Small intestine (tissue), 7 donors: ENCODE data around the gene ASTN1. TPM values are rescaled to one million over a fixed set of nuclear protein-coding genes. Genes with fewer than 3 reads are reported as not detected.

Experiments
- DNase-seq, 2 donors: peaks; one replicate each; pipeline versions ENCODE4 v3.0.0 to v3.0.0-alpha.2; 2013
- FAIRE-seq: peaks from 2 replicates; lab custom pipeline; 2012; peaks lifted over from hg19 to GRCh38; lab: Jason Lieb, UNC
- H3K27ac ChIP-seq, 3 donors: one replicate each; pipeline ENCODE4 v1.5.1; 2013; ENCODE audit warnings: low read length in 2 of 3, mild to moderate bottlenecking in 2 of 3, control low read depth in 1 of 3, inconsistent platforms in 1 of 3, low read depth in 1 of 3, moderate library complexity in 1 of 3
- H3K27me3 ChIP-seq, 3 donors: one replicate each; pipeline ENCODE4 v1.6.1; 2013; ENCODE audit warnings: low read length in 3 of 3, inconsistent platforms in 1 of 3; ENCODE audit not compliant: control insufficient read depth in 3 of 3, insufficient read depth in 3 of 3
- H3K36me3 ChIP-seq, 3 donors: one replicate each; pipeline ENCODE4 v1.6.1; 2013; ENCODE audit warnings: low read length in 3 of 3, inconsistent platforms in 1 of 3, low read depth in 1 of 3, mild to moderate bottlenecking in 1 of 3, moderate library complexity in 1 of 3; ENCODE audit not compliant: control insufficient read depth in 3 of 3, insufficient read depth in 2 of 3
- H3K4me1 ChIP-seq, 3 donors: one replicate each; pipeline ENCODE4 v1.6.1; 2013; ENCODE audit warnings: low read length in 2 of 3, inconsistent platforms in 1 of 3, low read depth in 1 of 3, mild to moderate bottlenecking in 1 of 3, moderate library complexity in 1 of 3; ENCODE audit not compliant: control insufficient read depth in 3 of 3, insufficient read depth in 2 of 3
- H3K4me3 ChIP-seq, 3 donors: one replicate each; pipeline ENCODE4 v1.5.1; 2013; ENCODE audit warnings: low read length in 3 of 3, control low read depth in 1 of 3, inconsistent platforms in 1 of 3, low read depth in 1 of 3, mild to moderate bottlenecking in 1 of 3, moderate library complexity in 1 of 3
- H3K9me3 ChIP-seq, 2 donors: one replicate each; pipeline ENCODE4 v1.6.1; 2013; ENCODE audit warnings: low read depth in 1 of 2, low read length in 1 of 2; ENCODE audit not compliant: control insufficient read depth in 2 of 2, insufficient read depth in 1 of 2
- WGBS, 3 donors: extraction: QIAGEN DNeasy Blood & Tissue Kit; methylation state at CpG; one replicate each; pipeline ENCODE4 v1.1.7; 2013; 5-methylcytosine and 5-hydroxymethylcytosine counted together
- polyA plus RNA-seq, 4 donors: library from polyadenylated mRNA; stranded (reverse) in 3 of 4; unstranded in 1 of 4; fragments of 200-250 nt in 3 of 4; fragments of 120-200 nt in 1 of 4; gene quantifications; one replicate each; pipeline versions ENCODE4 v1.2.1 to v1.2.3, GENCODE V29; 2013
- donor health status: healthy with polysubstance abuse.
- donor health status: control.
- donor health status: control.
- donor health status: Bipolar disorder and iron deficiency.
- donor health status: healthy.

The ASTN1 gene
- polyA plus RNA-seq, 4 donors = 0.15 to 0.90 TPM; not detected in 2

DNA sequence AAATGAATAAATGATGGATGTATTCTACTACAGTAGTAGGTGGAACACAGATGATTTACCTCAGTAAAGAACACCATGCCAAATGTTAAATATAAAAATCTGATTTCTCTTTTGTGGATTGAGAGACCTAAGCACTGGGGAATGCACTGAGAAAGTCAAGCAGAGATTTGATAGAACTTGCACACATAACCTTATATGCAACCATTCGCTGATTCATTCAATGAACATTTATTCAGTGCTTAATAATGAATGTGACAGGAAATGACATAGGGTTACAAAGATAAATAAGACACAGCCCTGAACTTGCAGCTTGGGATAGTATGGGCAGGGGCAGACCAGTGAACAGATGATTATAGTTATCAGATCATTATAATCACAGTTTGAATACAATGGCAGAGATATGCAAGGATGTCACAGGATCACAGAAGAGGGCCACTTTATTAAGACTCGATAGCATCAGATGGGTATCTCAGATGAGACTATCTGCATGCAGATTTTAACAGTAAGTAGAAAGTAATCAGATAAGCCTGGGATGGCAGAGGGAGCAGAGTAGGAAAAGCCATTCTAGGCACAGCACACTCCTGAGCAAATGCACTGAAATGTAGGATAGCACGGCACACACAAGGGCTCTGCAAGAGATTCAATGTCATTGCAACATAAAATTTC is 169.4 kb downstream of the ASTN1 start:
- FAIRE-seq = no peak
- H3K27ac ChIP-seq = no peak overlapping the region
- no peak overlapping the region for H3K4me3 ChIP-seq
- DNase-seq = no peak
- no peaks in the 10 kb centered on the region for H3K36me3 ChIP-seq
- H3K27me3 ChIP-seq = no peaks in the 10 kb centered on the region
- H3K9me3 ChIP-seq = no peaks in the 10 kb centered on the region
- WGBS, 3 donors = 71 to 76% (median 75%) methylated on average over 3 of the region's 3 CpGs
- H3K4me1 ChIP-seq = no peaks in the 10 kb centered on the region

DNA sequence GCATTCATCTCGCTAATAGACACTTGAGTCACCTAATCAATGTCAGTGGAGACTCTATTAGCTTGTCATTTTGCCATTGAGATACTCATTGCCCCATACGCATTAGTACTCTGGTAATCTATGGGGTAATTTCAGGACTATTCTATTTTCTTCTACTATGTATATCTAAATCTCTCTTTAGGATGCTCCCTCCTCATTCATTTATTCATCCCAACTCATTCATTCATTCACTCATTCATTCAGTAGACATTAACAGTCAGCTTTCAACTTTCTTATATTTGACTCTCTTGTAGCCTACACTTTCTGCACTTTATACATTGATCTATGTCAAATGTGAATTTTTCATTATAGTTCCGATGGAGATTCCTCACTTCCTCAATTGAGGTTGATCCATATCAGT is 170.9 kb downstream of the ASTN1 start:
- no peaks in the 10 kb centered on the region for H3K4me1 ChIP-seq
- H3K27me3 ChIP-seq = no peaks in the 10 kb centered on the region
- no peak overlapping the region for H3K4me3 ChIP-seq
- FAIRE-seq (no peak), DNase-seq (no peak)
- H3K9me3 ChIP-seq = no peaks in the 10 kb centered on the region
- H3K36me3 ChIP-seq = no peaks in the 10 kb centered on the region
- 63 to 87% (median 76%) methylated on average over 3 of the region's 3 CpGs for WGBS, 3 donors
- no peak overlapping the region for H3K27ac ChIP-seq

DNA sequence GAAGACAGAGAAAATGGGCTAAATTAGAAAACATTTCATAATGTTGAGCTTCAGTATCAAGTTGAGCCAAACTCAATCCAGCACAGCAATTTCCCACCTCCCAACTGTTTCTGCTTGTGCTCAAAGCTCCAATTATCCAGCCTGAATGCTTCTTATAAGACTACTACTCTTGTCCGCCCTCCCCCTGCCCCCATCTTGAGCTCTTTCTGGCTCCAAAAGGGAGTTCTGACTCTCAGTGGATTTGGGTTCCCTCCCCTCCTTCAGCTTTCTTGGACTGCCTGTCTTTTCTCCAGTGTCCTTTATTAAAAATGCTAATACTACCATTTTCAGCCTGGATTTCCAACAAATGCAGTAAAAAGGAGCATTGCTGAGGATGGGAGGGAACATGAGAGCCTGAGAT is 174.8 kb downstream of the ASTN1 start:
- H3K27ac ChIP-seq = no peak overlapping the region
- H3K4me3 ChIP-seq = no peak overlapping the region
- no peaks in the 10 kb centered on the region for H3K27me3 ChIP-seq
- no peaks in the 10 kb centered on the region for H3K4me1 ChIP-seq
- FAIRE-seq (no peak), DNase-seq (no peak)
- H3K36me3 ChIP-seq = no peaks in the 10 kb centered on the region
- WGBS, 3 donors = 79 to 85% (median 80%) methylated on average over 1 of the region's 1 CpG
- H3K9me3 ChIP-seq = no peaks in the 10 kb centered on the region

DNA sequence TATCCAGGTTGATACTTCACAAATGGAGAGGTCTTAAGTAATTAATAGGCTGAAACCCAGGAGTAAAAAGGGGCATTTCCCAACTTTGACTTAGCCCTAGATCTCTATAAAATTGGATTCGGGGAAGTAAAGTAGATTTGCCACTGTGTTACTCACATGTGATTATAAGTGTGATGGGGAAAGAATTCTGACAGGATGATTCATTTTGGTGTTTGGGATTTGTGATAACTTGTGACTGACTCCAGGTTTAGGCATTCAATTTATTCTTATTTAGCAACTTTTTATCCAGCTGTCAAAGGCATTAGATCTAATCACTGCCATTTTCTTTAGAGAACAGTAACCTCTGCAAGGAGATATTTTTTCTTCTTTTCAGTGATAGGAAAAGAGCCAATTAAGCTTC is 175.5 kb downstream of the ASTN1 start:
- WGBS, 3 donors = 66 to 82% (median 73%) methylated on average over 1 of the region's 1 CpG
- Histone ChIP-seq H3K27ac (no peak overlapping the region), H3K4me3 (no peak overlapping the region), H3K36me3 (no peaks in the 10 kb centered on the region), H3K4me1 (no peaks in the 10 kb centered on the region), H3K27me3 (no peaks in the 10 kb centered on the region), H3K9me3 (no peaks in the 10 kb centered on the region)
- FAIRE-seq (no peak), DNase-seq (no peak)

DNA sequence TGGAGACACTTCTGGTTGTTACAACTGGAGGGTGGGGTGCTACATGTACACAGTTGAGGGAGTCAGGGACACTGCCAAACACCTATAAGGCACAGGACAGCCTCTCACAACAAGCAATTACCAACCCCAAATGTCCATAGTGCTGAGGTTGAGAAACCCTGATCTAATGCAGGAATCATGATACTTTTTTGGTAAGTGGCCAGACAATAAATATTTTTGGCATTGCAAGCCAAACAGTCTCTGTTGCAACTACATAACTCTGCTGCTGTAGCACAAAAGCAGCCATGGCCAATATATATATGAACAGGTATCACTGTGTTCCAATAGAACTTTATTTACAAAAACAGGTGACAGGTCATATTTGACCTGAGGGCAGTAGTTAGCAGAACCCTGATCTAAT is 177.5 kb downstream of the ASTN1 start:
- H3K36me3 ChIP-seq = no peaks in the 10 kb centered on the region
- no peaks in the 10 kb centered on the region for H3K4me1 ChIP-seq
- DNase-seq (no peak), FAIRE-seq (no peak)
- no peak overlapping the region for H3K4me3 ChIP-seq
- no peak overlapping the region for H3K27ac ChIP-seq
- H3K9me3 ChIP-seq = no peaks in the 10 kb centered on the region
- no peaks in the 10 kb centered on the region for H3K27me3 ChIP-seq

DNA sequence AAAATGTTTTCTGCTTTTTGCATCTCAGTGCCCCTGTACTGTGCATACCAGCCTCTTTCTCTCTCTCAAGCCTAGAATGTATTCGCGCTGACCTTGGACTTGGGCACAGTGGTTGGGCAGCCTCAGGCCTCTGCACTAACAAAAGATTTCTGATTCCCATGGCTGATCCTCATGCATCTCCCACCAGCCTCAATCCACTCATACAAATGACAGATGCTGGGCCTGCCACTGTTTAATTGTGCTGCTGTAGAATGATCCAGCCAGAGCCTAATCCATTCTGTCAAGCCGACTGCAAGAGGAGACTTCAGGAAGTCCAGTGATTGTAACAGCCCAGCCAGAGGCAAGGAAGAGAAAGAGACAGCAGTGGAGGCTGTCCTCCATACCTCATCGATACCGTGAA is 180.8 kb downstream of the ASTN1 start:
- no peak overlapping the region for H3K4me3 ChIP-seq
- DNase-seq (no peak), FAIRE-seq (no peak)
- H3K27me3 ChIP-seq = no peaks in the 10 kb centered on the region
- H3K9me3 ChIP-seq = no peaks in the 10 kb centered on the region
- H3K27ac ChIP-seq = no peak overlapping the region
- no peaks in the 10 kb centered on the region for H3K36me3 ChIP-seq
- 83 to 90% (median 84%) methylated on average over 5 of the region's 5 CpGs for WGBS, 3 donors
- no peaks in the 10 kb centered on the region for H3K4me1 ChIP-seq

DNA sequence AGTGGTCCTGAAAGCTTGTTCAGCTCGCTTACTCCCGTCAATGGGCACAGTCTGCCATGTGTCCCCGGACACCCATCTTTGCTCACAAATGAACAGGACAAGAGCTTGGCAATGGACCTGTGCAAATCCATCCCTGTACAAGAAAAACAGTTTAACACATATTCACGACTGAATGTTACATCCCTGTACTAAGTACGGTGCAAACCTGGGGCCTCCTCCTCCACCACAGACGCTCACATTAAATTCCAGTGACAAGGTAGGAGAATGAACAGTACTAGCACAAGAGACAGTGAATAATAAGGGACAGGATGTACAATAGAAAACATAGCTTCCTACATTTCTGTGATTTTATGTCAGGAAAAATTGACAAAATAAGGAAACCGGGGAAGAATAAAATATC is 187.7 kb downstream of the ASTN1 start:
- Histone ChIP-seq H3K27me3 (no peaks in the 10 kb centered on the region), H3K4me3 (no peak overlapping the region), H3K27ac (no peak overlapping the region), H3K9me3 (no peaks in the 10 kb centered on the region), H3K36me3 (no peaks in the 10 kb centered on the region), H3K4me1 (no peaks in the 10 kb centered on the region)
- no peak for DNase-seq
- 87 to 90% (median 87%) methylated on average over 7 of the region's 7 CpGs for WGBS, 3 donors
- FAIRE-seq = no peak

DNA sequence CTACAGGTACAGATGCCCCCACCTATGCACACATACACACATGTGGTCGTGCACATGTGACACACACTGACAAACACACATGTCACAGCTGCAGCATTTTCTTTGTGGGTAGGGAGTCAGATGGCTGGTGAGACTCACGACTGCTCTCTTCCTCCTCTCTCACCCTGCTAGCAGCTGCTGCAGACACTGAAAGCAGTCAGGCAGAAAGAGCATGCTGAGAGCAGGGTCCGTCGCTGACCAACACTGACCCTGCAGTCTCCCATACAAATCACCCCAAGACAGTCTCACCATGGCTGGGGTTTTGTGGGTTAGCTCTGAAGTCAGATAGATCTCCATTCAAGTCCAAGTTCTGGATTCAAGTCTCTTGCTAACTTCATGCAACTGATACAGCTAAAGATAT is 188.3 kb downstream of the ASTN1 start:
- Histone ChIP-seq H3K27me3 (no peaks in the 10 kb centered on the region), H3K4me3 (no peak overlapping the region)

DNA sequence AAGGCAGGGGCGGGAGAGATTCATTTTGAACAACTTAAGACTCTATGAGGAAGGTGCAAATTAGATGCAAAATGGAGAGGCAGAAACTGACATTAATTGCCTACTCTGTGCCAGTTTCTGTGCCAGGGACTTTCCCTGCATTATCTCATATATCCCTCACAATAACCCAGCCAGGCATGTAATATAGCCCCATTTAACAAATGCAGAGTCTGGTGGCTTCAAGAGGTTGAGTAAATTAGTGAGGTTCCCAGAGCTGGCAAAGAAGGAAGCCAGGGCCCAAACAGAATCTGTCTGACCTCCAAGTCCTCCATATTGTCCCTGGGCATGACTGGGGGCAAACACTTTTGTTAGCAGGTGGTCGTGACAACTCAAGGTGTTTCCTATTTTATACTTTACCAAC is 199.8 kb downstream of the ASTN1 start:
- no peak for DNase-seq
- no peak for FAIRE-seq
- Histone ChIP-seq H3K36me3 (no peaks in the 10 kb centered on the region), H3K27me3 (no peaks in the 10 kb centered on the region), H3K4me1 (no peaks in the 10 kb centered on the region), H3K9me3 (no peaks in the 10 kb centered on the region), H3K27ac (no peak overlapping the region), H3K4me3 (no peak overlapping the region)
- 73 to 82% (median 81%) methylated on average over 2 of the region's 2 CpGs for WGBS, 3 donors

More for the DNA sequence above, 188.3 kb downstream of the ASTN1 start:
- no peaks in the 10 kb centered on the region for H3K4me1 ChIP-seq
- H3K9me3 ChIP-seq = no peaks in the 10 kb centered on the region
- no peak for DNase-seq
- H3K36me3 ChIP-seq = no peaks in the 10 kb centered on the region
- H3K27ac ChIP-seq = no peak overlapping the region
- FAIRE-seq = no peak
- 51 to 56% (median 56%) methylated on average over 4 of the region's 4 CpGs for WGBS, 3 donors
